RPMI7951 (cell line): ENCODE measurements around the gene RBP5. TPM values are rescaled to one million over a fixed set of nuclear protein-coding genes. Genes with fewer than 3 reads are reported as not detected.
"Not testable (repeated sequence)": the region's sequence is repeated elsewhere in the genome, so short reads cannot be mapped to it uniquely, and the experiment has no call there.

ENCODE experiments used
- DNase-seq: peaks from one replicate; pipeline ENCODE4 v3.0.0-alpha.2; 2012; ENCODE audit warnings: low read depth
- total RNA-seq: library from RNA; depleted of rRNA; stranded (reverse); fragments of >200 nt; shearing (Covaris generic); gene quantifications from 2 replicates; pipeline ENCODE4 v1.2.3, GENCODE V29; 2014

The RBP5 gene
- total RNA-seq, 1 experiment from 2014 or later: not detected

DNA sequence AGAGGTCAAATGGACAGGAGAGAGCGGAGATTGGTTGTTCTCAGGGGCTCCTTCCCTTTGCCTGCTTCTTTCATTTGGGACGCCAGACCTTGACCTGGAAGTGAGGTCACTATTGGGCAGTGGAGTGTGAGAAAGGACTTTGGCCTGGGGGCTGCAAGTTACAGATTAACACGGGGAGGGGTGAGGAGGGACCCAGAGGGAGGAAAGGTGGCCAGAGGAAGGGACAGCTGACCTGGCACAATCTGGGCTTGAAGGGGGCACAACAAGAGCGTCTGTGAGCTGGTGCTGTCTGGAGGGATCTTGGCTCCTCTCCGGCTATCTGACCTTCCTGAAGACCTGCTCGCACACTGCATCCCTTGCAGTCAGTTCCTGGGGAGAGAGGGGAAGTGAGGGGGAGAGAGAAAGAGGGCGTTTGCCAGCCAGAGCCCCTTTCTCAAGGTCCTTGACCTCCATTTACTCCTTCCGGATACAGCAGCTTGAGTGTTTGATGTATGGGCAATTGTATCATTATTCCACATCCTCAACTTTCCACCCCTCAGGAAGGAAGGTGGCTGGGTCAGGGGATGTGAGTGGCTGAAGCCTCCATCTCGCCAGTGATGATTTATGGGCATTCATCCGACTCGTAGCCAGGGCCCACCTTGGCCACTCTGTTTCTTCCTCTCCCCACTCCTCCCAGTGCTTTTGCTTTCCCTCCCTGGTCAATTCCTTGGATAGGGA, 4.7 kb downstream of the RBP5 start:
- no peak for DNase-seq

DNA sequence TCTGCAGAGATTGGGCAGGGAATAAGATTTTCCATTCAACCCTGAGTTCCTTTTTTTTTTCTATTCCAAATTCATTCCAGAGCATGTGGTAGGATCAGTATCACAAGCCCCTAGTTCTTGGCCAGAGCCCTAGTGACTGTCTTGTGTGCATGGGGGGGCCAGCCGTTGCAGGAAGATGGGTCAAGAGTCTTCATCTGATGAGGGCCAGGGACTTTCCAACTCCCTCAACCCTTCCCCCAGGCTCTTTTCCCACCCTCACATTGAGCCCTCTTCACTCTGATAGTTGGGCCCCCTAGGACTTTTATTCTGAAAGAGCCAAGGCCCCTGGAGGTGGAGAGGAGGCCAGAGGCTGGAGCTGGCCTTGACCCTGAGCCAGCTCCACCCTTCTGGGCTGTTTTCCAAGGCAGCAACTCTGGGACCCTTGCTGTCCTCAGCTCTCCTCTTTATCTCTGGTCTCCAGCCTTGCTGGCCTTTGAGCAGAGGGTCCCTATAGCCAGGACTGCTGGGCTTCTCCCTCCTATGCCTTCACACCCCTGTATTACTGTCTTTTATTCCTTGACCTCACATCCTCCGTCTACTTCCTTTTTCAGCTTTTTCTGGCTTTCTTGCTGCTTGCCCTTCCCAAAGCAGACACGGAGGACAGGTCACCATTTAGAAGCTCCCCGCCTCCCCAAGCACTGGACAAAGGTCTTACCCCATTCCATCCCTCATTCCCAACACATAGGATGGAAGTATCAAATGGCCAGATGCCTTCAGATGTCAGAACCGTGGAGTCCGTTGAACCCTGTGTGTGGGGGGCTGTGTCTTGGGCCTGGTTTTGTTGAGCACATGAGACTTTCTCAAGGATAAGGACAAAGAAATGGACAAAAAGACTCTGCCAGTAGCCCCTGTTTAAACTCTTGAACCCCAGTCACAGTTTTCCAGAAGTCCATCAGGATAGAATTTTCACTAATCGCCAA, 5.6 kb downstream of the RBP5 start:
- no peak for DNase-seq

DNA sequence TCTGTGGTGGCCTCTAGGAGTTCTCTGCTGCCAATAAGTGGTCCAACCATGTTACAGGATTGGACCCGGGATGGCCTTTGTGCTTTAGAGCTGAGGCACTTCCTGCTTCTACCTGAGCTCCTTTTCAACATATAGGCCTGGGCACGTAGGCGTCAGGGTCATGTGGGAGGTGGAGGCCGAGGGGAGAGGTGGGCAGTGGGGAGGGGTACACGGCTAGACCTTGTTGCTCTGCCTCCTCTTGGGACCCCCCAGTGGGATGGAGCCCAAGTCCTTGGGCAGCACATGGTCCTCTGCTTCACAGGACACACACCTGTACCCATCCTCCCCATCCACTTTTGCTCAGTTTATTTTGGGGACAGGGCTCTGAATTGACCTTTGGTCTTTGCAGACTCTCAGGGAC, 7.4 kb downstream of the RBP5 start:
- no peak for DNase-seq

DNA sequence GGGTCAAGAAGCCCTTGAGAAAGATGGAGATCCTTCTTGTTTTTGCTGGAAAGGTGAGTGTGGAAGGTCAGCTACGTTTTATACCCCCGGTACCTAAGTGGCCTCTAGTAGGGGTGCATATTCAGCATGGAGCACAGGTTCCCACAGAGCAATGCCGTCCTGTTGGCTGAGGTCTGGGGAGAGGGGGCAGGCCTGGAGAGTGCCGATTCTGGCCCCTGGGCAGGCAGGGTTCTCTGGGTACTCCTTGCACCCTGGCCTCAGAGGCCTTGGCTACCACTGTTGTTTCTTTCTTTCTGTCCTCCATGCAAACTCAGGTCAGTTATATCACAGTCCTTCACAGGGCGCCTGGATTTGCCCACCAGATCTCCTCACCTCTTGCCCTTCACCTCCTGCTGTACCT, 8.5 kb downstream of the RBP5 start:
- DNase-seq: no peak

DNA sequence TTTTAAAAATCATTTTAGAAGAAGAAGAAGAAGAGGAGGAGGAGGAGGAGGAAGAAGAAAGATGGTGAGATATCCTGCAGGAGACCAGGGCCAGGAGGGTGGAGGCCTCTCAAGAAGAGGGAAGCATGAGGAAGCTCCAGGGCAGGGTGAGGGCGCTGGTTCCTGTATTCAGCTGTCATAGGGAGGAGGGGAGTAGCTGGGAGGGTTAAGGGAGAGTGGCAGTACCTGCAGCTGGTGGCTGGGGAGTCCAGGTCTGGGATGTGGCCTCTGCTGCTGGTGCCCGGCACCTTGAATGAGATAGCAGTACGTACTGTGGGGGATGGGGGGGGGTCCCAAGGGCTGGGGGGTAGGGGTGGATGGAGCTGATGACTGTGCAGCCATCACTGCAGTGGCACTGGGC, 9.8 kb downstream of the RBP5 start:
- DNase-seq: no peak

DNA sequence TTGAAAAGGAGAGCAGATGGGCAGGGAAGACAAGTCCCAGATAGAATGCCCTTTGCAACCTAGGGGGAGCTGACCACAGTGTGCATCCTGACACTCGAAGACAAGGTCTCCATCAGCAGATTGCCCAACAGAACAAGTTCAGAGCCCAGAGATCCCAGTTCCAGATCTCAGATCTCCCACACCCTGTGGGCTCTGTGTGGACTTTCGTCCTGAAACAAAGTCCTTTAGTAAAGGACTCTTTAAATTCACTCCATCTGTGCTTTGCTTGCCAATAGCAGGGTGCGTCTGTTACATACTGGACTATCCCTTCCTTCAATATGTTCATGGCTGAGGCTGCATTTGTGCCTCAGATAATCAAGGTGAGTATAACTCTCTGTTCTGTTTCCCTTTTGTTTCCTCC, 11.0 kb downstream of the RBP5 start:
- DNase-seq: no peak

DNA sequence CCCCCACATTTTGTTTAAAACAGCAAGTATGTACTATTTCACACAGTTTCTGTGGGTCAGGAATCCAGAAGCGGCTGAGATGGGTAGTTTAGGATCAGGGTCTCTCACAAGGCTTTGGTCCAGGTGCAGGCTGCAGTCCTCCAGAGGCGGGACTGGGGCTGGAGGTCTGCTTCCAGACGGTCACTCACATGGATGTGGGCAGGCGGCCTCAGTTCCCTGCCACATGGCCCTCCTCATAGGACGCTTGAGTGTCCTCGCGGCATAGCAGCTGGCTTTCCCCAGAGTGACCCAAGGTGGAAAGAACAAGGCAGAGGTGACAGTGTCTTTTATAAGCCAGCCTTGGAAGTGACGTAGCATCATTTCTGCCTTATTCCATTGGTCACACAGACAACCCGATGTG, 11.8 kb downstream of the RBP5 start:
- DNase-seq: no peak

DNA sequence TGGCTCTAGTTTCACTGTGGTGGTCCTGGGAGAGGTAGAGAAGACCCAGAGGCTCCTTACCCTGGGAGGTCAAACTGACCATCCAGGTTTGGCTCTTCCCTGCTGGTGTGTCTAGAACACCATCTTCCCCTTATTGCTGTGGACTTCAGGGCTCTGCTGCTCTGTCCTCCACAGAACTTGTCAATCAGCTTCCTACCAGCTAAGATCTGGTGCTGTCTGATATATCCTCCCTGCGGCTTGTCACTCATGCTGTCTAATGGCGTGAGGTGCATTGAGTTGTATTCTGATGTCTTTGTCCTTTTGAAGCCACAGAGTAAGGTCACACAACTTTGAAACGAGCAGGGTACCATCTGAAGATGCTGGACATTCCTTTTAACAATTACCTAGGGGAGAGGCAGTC, 12.5 kb downstream of the RBP5 start:
- no peak for DNase-seq

DNA sequence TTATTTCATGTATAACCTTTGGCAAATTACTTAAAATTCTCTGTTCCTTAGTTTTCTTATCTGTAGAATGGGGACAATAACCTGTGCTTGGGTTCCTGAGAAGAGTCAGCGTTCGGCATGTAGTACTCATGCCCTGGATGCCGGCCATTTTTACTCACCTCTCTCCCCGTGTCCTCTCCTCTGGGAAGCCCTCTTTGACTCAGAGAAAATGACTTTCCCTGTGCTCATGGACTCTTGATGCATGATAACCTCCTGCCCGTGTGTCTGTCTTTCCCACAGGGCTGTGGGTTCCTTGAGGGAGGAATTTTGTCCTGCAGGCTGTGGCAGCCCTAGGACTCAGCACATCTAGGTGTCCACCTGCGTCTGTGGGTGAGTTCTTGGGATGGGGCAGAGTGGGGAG, 13.8 kb downstream of the RBP5 start:
- DNase-seq: no peak

DNA sequence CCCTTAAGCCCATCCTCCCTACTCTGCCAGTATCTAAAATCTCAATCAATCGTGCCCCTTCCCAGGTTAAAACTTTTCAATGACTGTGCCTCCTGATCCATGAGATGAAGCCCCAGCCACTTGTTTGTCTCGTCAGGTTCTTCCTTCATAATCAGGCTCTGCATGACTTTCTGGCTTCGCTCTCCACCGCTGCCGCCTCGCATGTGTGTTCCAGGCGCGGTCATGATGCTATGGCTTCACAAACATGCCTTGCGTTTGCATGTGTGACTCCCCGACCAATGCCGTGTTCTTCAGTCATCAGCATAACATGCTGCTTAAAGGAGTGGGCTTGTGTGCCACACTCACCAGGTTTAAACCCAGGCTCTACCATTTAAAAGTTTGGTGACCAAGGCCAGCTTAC, 14.7 kb downstream of the RBP5 start:
- DNase-seq: no peak

DNA sequence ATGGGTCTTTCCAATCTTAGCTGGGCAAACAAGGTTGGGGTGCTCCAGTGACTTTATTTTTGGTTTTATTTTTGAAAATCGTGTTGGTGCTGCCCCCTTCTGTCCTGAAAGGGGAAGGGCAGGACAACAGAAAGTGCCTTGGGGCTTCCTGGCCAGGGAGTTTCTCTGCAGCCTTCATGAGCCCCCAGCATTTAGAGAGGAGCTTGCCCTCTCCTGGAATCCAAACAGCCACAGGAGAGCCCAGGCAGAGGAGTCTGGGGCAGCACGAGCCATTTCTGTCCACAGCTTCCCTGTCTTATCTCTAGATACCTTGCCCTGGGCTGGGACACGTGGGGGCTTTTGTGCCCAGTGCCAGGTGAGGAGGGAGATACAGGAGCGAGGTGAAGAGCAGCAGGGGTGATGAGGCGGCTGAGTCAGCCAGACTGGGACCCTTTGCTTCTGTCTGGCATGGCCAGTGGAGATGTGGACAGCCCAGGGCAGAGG, 15.3 kb downstream of the RBP5 start:
- DNase-seq: peak; percentile 29

DNA sequence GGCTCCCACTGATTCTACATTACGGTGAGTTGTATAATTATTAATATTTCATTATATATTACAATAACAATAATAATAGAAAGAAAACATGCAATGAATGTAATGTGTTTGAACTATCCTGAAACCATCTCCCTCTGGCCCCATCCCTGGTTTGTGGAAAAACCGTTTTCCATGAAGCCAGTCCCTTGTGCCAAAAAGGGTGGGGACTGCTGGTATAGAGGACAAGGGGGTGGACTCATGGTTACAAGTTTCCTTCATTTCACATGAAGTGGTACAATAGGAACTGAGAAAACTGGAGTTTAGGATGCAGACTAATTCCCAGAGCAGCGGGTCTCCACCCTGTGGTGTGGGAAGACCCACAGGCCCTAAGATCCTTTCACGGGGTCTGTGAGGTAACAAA, 16.6 kb downstream of the RBP5 start:
- DNase-seq: no peak

DNA sequence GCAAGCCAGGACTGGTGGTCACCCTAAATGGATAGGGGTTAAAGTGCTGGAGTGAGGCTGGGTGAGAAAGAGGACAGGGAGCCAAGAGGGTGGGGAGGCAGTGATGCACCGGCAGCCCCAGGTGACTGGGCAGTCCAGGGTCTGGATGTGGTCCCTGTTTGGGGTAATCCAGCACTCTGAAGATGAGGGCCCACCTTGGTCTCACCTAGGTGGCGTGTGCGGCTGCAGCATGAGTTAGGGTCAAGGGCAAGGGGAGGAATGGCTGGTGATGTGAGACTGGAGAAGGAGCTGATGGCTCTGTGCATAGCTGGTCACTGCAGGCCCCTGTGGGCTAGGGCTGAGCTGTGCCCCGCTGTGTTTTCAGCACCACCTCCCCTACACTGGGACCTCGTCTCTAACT, 18.0 kb downstream of the RBP5 start:
- DNase-seq: no peak

DNA sequence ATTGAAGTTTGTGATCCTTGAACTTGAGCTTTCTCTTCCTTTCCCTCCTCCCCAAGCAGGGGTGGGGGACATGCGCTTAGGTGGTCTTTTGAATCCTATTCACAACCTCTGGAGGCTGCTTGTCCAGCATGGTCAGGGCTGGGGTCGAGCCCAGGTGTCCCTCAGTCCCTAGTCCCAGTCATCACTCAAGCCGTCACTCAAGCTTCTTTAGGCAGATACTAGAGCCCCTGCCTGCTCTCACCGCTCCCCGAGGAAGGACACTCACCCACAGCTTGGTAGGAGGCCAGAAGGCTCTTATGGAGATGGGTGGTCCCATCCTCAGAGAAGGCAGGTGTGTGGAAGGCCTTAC, 19.1 kb downstream of the RBP5 start:
- no peak for DNase-seq

DNA sequence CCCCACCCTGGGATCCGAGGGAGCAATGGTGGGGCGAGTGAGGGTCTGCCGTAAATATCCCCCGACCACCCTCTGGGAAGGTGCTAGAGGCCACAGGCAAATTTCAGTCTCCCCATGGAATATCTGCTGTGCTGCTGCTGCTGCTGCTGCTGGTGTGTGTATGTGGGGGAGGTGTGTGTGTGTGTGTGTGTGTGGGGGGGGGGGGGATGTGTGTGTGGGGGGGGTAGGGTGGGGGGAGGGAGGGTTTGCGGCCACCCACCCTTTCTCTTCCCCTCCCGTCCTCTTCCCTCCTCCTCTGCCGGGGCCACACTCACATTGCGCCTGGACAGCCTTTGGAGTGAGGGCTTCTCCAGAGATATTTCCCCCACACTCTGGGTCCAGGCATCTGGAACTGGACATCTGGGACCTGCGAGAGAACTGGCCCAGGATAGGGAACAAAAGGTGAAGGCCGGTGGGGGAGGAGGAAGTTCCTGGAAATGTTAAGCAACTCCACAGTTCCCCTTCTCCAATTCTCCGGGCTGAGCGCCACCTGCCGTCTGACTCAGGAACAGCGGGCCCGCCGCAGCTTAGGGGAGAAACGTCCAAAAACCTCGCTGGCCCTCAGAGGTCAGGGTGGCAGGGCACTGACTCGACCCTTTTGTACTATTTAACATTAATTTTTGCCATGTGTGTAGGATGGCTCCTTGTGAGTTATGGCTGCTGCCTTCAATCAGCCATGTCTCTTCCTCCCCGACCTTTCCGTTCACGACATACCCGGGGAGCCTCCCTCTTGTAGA, 19.7 kb downstream of the RBP5 start, which contains the start of gene C1RL:
Gene C1RL (minus strand): TSS at position 419 of the 776 bp plus-strand sequence. CDS start 34 bp downstream, at position 385.
- peak; percentile 72 for DNase-seq

DNA sequence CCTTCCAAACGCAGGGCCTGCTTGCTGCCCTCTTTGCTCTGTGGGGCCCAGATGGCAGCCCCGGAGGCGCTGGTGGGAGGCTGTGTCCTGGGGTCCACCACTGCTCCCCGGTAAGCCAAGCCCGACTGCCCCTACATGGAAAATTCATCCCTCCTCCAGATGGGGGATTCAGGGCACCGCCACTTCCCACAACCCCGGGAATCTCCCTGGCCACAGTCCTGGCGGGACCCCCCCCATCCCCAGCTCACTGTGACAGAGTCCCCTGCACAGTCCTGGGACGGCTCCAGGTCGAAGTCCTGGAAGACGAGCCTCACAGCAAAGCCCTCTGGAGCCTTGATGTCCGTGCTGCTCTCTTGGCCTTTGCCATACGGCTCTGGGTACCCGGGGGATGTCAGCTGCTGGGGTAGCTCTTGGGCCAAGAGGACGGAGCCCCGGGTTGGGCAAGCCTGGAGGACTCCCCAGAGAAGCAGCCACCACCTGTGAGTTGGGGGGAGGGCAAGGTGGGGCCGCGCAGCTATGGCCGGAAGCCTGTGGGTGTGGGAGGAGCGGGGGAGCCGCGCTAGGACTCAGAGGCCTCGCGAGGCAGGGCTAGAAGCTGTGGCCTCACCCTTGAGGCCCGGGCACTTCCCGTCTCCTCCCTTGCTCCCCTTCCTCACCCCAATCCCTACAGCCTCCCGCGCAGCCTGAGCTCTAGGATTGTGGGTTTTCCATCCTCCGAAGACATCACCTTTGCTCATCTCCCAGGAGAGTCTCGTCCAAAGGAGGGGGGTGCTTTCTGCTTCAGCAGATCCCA, 20.5 kb downstream of the RBP5 start:
- peak; percentile 72 for DNase-seq

DNA sequence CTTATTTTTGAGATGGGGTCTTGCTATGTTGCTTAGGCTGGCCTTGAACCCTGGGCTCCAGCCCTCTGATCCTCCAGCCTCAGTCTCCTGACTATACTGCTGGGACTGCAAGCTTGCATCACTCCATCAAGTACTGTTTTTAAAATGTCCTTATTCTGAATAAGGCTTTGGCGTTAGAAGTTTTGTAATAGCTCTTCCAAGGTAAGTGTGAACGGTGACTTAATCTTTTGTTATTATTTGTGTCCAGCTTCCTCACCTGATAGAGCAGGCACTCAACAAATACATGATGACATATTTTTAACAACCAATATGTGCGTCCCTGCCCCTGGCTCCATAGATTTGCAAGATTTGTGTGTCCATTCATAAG, 21.1 kb downstream of the RBP5 start:
- DNase-seq: no peak

DNA sequence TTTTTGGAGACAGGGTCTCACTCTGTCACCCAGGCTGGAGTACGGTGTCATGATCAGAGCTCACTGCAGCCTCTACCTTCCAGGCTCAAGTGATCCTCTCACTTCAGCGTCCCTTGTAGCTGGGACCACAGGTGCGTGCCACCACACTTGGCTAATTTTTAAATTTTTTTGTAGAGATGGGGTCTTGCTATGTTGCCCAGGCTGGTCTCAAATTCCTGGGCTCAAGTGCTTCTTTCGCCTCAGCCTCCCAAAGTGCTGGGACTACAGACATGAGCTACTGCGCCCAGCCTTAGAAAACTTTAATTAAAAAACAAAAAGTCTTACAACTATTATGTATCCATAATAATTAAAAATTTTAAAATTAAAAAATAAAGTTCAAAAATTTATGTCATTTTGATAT, 21.5 kb downstream of the RBP5 start:
- DNase-seq: not testable (repeated sequence)

DNA sequence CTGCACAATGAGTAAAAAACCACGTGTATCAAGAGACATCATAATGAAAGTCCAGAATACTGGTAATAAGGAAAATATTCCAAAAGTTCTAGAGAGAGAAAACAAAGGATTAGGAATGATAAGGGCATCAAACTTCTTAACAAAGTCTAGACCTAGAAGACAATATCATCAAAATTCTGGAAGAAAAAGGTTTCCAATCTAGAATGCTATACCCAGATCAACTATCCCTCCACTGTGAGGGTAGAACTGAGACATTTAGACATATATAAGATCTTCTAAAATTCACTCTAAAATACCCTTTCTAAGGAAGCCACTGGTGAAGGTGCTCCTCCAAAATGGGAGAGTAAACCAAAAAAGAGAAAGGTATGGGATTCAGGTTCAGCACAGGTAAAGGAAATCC, 22.6 kb downstream of the RBP5 start:
- no peak for DNase-seq

DNA sequence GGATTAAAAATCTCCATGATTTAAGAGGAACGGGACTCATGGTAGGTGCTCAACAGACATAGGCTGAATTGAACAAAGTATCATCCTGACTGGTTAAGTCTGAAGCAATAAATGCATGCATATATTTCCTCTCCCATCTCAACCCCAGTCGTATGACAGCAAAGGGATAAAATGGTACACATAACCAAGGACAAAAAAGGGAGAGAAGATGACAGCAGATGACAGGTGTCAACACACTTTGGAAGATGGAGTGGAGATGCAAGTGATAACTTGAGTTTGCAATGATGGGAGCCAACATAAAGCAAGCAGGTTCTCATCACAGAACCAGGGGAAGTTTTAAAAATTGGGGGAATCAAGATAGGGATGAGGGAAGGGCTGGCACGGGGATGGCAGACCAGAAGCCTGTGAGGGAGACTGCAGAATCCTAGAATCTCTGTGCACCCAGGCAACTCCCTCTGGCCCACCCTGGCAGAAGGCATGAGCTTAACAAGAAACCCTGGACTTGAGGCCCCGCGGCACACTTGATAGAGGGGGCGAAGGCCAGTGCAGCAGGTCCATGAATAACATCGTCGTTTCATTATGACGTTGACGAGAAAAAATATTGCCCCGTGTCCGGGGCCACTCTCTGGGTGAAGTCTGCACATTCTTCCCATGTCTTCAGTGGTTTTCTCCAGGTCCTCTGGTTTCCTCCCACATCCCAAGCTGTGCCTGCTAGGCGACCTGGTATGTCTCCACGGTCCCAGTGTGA, 24.7 kb downstream of the RBP5 start:
- DNase-seq: no peak

DNA sequence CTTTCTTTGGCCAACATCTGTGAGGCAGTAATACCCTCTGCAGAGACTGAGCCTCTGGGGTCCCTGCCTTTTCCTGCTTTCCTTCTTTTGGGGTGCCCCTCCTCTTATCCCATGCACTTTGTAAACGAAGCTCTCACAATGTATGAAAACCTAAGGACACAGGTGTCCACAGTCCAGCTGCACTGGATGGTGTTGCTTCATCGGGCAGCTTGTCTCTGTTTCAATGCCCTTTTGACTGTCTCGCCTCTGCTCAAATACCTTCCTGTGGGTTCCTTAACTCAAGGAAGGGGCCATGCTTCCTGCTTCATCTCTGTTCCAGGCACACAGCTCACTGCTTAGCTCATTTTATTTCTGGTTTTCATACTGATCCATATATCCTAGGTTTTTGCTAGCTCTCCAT, 26.1 kb downstream of the RBP5 start:
- no peak for DNase-seq
